Measurements from ENCODE around the gene PPM1G.

The PPM1G gene

GRCh38 chr2:27351802-27352598 lies 57.4 kb downstream of the PPM1G start:
- TF ChIP-seq ZNF274 (IDR thresholded peaks at IDR 0.05; ENCODE audit: low read depth, low read length), result no peak
- H3K4me3 ChIP-seq (ENCODE audit: low read length), result no peak overlapping the region

DNA sequence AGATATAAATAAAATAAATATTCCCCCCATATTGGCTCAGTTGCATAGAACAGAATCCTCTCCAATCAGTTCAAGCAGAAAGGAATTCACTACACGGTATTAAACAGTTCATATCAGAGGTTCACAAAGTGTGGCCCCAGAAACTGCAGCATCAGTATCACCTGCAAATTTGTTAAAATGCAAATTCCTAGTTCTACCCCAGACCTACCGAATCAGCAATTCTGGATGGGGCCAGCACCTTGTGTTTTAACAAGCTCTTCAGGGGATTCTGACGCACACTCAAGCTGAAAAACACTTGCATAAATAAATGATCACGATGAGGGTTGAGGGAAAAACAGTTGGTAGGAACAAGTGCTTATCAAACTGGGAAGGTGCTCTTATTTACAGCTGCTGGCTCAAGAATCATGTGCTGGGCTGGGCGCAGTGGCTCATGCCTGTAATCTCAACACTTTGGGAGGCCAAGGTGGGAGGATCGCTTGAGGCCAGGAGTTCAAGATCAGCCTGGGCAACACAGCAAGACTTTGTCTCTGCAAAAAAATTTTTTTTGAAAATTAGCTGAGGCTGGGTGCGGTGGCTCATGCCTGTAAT lies 59.2 kb downstream of the PPM1G start:
- H3K4me3 ChIP-seq (ENCODE audit: low read length), result no peak overlapping the region
- TF ChIP-seq ZNF274 (IDR thresholded peaks at IDR 0.05; ENCODE audit: low read depth, low read length), result no peak

DNA sequence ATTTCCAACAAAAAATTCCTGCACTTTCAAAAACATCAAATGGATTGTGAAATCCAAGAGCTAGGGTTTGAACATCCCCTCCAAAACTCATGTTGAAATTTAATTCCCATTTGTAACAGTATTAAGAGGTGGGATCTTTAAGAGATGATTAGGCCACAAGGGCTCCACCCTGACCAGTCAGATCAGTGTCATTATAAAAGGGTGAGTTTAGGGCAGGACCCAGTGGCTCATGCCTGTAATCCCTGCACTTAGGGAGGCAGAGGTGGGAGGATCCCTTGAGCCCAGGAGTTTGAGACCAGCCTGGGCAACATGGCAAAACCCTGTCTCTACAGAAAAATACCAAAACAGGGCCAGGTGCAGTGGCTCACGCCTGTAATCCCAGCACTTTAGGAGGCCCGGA lies 61.8 kb downstream of the PPM1G start:
- no peak overlapping the region for H3K4me3 ChIP-seq (ENCODE audit: low read length)
- TF ChIP-seq ZNF274 (IDR thresholded peaks at IDR 0.05; ENCODE audit: low read depth, low read length), result no peak

DNA sequence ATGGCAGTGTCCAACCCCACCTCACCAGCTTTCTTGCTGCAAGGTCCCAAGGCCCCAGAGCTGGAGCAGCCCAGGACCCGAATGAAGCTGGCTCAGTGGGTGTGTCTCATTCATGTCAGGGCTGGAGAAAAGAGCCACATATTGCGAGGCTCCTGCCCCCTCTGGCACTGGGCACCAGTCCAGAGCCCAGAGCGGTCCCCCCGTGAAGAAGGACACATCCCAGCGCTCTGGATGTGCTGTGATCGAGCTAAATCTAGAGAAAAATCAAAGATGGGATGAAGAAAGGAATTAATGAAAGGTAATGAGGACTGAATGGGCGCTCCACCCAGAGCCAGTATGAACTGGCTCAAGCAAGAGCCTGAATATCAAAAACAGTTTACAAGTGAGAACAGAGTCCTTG lies 73.2 kb downstream of the PPM1G start:
- no peak for TF ChIP-seq ZNF274 (IDR thresholded peaks at IDR 0.05; ENCODE audit: low read depth, low read length)
- no peak overlapping the region for H3K4me3 ChIP-seq (ENCODE audit: low read length)

GRCh38 chr2:27335311-27335710 lies 74.1 kb downstream of the PPM1G start:
- no peak for TF ChIP-seq ZNF274 (IDR thresholded peaks at IDR 0.05; ENCODE audit: low read depth, low read length)
- H3K4me3 ChIP-seq (ENCODE audit: low read length), result no peak overlapping the region
